Right lobe of liver (tissue), 6 donors: ENCODE results near the gene SMIM11. TPM values are rescaled to one million over a fixed set of nuclear protein-coding genes. Genes with fewer than 3 reads are reported as not detected.

ENCODE experiments used
- ATAC-seq, 4 donors: fragments of 200-7000 bp; cut with Tn5 transposase; one replicate each; pipeline ENCODE4 v1.9.1; 2020; ENCODE audit warnings: mild to moderate bottlenecking in 4 of 4, moderate library complexity in 4 of 4
- DNase-seq, 3 donors: peaks; one replicate each; pipeline ENCODE4 v3.0.0-alpha.2; 2020
- H3K27ac ChIP-seq, 3 donors: fragments of 200-600 bp; one replicate each; pipeline ENCODE4 v1.8.0; 2022
- H3K27me3 ChIP-seq, 2 donors: fragments of 200-600 bp; one replicate each; pipeline ENCODE4 v1.8.0; 2022
- H3K36me3 ChIP-seq, 4 donors: fragments of 200-600 bp; sonication (generic) in 1 of 4; one replicate each; pipeline versions ENCODE4 v1.5.1 to v1.8.0; 2017 to 2022; ENCODE audit warnings: control low read depth in 1 of 4
- H3K4me1 ChIP-seq, 4 donors: fragments of 200-600 bp; sonication (generic) in 1 of 4; one replicate each; pipeline versions ENCODE4 v1.5.1 to v1.8.0; 2017 to 2022; ENCODE audit warnings: control low read depth in 1 of 4
- H3K4me3 ChIP-seq, 3 donors: fragments of 200-600 bp; one replicate each; pipeline ENCODE4 v1.8.0; 2022
- H3K9me3 ChIP-seq, 4 donors: fragments of 200-600 bp; sonication (generic) in 1 of 4; one replicate each; pipeline versions ENCODE4 v1.5.1 to v1.8.0; 2017 to 2022; ENCODE audit warnings: control low read depth in 1 of 4
- POLR2A ChIP-seq: fragments of 450-650 bp; IDR thresholded peaks from one replicate; pipeline ENCODE4 v1.6.1; 2017; ENCODE audit warnings: antibody characterized with exemption, mild to moderate bottlenecking
- WGBS: methylation state at CpG from one replicate; pipeline ENCODE4 v1.1.6; 2018; ENCODE audit warnings: low coverage, low lambda C conversion rate; ENCODE audit not compliant: insufficient coverage; ENCODE audit errors: missing lambda C conversion rate; 5-methylcytosine and 5-hydroxymethylcytosine counted together
- intact Hi-C, 2 donors: fragments of 100-400 bp; cut with DNase I; formaldehyde crosslinking; loops; one replicate each; pipeline versions ENCODE4 v1.11.2 to v1.14.1; 2022
- total RNA-seq, 6 experiments: library from RNA; depleted of rRNA in 2 of 6; stranded (reverse); fragments of >200 nt in 2 of 6; fragmentation: NEBNext Ultra II Directional in 3 of 6; extraction: Animal tissue kit (Norgen Biotek cat#: 25700) in 3 of 6; gene quantifications; one replicate each; pipeline versions ENCODE4 v1.1.0 to v1.2.4, GENCODE V29; 2016 to 2023
- TF ChIP-seq, protein P1 (sequence below), 4 donors: fragments of 200-600 bp in 3 of 4; fragments of 450-650 bp in 1 of 4; IDR thresholded peaks; one replicate each; pipeline versions ENCODE4 v1.5.1 to v1.8.0; 2016 to 2022; ENCODE audit warnings: antibody characterized with exemption in 4 of 4, mild to moderate bottlenecking in 2 of 4
- donor health status: DM: no; HTN: yes; CAD: no.
- donor health status: DM: no; HTN: no; CAD: no.
- donor health status: DM: no; HTN: no; CAD: no.
- donor health status: DM: no; HTN: yes; CAD: no.
- donor health status: DM: no; HTN: yes; CAD: no.

Gene SMIM11
- total RNA-seq, 6 experiments from 2014 or later, result 0.51 to 12.3 (median 4.6) TPM

- Histone ChIP-seq H3K4me1 (peaks cover 0 to 3% (median 0%) of the 10 kb centered on the region in 4 donors), H3K4me3 (no peak overlapping the region)
Observed at GRCh38 chr21:34364921-34365320, 10.4 kb upstream of the SMIM11 start.

GRCh38 chr21:34365809-34366208 lies 9.5 kb upstream of the SMIM11 start:
- intact Hi-C loops, result no loop called here
- ATAC-seq (no peak), DNase-seq (peak in 1 of 3 donors; percentile 6)
- WGBS, result 65% methylated on average over 5 of the region's 6 CpGs
- no peak overlapping the region for H3K4me3 ChIP-seq
- no peaks in the 10 kb centered on the region for H3K9me3 ChIP-seq
- H3K4me1 ChIP-seq, result peaks cover 0 to 3% (median 0%) of the 10 kb centered on the region in 4 donors
- TF ChIP-seq, protein P1, sequence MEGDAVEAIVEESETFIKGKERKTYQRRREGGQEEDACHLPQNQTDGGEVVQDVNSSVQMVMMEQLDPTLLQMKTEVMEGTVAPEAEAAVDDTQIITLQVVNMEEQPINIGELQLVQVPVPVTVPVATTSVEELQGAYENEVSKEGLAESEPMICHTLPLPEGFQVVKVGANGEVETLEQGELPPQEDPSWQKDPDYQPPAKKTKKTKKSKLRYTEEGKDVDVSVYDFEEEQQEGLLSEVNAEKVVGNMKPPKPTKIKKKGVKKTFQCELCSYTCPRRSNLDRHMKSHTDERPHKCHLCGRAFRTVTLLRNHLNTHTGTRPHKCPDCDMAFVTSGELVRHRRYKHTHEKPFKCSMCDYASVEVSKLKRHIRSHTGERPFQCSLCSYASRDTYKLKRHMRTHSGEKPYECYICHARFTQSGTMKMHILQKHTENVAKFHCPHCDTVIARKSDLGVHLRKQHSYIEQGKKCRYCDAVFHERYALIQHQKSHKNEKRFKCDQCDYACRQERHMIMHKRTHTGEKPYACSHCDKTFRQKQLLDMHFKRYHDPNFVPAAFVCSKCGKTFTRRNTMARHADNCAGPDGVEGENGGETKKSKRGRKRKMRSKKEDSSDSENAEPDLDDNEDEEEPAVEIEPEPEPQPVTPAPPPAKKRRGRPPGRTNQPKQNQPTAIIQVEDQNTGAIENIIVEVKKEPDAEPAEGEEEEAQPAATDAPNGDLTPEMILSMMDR (IDR thresholded peaks at IDR 0.05), result no peak
- no peak for TF ChIP-seq POLR2A
- H3K27me3 ChIP-seq, result no peaks in the 10 kb centered on the region
- no peaks in the 10 kb centered on the region for H3K36me3 ChIP-seq
- H3K27ac ChIP-seq, result no peak overlapping the region

More at GRCh38 chr21:34364921-34365320, 10.4 kb upstream of the SMIM11 start:
- H3K27me3 ChIP-seq, result no peaks in the 10 kb centered on the region
- no peaks in the 10 kb centered on the region for H3K36me3 ChIP-seq
- no peak for DNase-seq
- H3K9me3 ChIP-seq, result no peaks in the 10 kb centered on the region
- intact Hi-C loops, result no loop called here
- no peak overlapping the region for H3K27ac ChIP-seq
- TF ChIP-seq, protein P1 (IDR thresholded peaks at IDR 0.05), result no peak
- no peak for ATAC-seq

DNA sequence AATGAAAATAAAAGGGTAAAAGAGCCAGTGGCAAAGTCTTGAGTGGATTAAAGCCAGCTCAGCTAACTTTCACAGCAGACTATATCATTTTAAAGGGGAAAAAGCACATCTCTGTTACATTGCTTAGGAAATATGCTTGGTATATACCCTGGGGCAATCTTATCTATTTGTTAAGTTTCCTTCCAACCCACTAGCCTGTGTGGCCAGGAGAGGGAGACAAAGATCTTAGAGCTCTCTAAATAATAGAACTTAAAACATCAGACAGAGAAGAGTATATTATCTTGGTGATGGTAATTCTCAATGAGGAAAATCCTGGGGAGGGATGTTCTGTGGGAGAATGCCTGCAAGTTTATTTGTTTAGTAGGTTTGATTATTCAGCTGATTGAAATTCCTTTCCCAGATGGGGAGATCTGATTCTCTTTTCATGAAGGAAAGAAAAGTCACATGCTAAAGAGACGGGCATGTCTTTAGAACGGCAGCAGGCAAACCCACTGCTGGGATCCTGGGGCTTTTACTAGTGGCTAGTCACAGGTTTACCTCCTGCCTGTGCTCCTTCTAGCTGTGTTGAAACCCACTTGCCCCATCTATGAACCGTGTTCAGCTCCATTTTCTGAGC lies 7.9 kb upstream of the SMIM11 start:
- peak; percentile 84 to 92 (median 87) for ATAC-seq

GRCh38 chr21:34369741-34370140 lies 5.6 kb upstream of the SMIM11 start:
- ATAC-seq, result no peak
- H3K27me3 ChIP-seq, result no peaks in the 10 kb centered on the region
- no peaks in the 10 kb centered on the region for H3K36me3 ChIP-seq
- DNase-seq, result no peak
- no peak overlapping the region for H3K4me3 ChIP-seq
- no peaks in the 10 kb centered on the region for H3K4me1 ChIP-seq
- H3K9me3 ChIP-seq, result no peaks in the 10 kb centered on the region
- no peak for TF ChIP-seq POLR2A
- TF ChIP-seq, protein P1 (IDR thresholded peaks at IDR 0.05), result no peak
- intact Hi-C loops, result no loop called here
- no peak overlapping the region for H3K27ac ChIP-seq
- WGBS, result 15% methylated on average over 1 of the region's 1 CpG

More for the DNA sequence above, 7.9 kb upstream of the SMIM11 start:
- no peak overlapping the region for H3K4me3 ChIP-seq
- TF ChIP-seq POLR2A, result no peak
- TF ChIP-seq, protein P1 (IDR thresholded peaks at IDR 0.05), result peak; percentile 47 to 79 (median 72)
- DNase-seq, result peak in 1 of 3 donors; percentile 43
- no peak overlapping the region for H3K27ac ChIP-seq
- H3K4me1 ChIP-seq, result no peaks in the 10 kb centered on the region
- intact Hi-C loops, result no loop called here
- 43% methylated on average over 3 of the region's 3 CpGs for WGBS
- H3K36me3 ChIP-seq, result no peaks in the 10 kb centered on the region
- no peaks in the 10 kb centered on the region for H3K9me3 ChIP-seq
- no peaks in the 10 kb centered on the region for H3K27me3 ChIP-seq
